HepG2 (cell line): ENCODE results near the gene NIPSNAP3A. TPM values are rescaled to one million over a fixed set of nuclear protein-coding genes. Genes with fewer than 3 reads are reported as not detected.

Experiments used
- EEA1 ChIP-seq: sonication (generic); formaldehyde crosslinking; IDR thresholded peaks from 2 replicates; pipeline ENCODE4 v1.5.1; 2020; ENCODE audit warnings: mild to moderate bottlenecking, missing genetic modification reagents, borderline replicate concordance
- JUN ChIP-seq: sonication (generic); formaldehyde crosslinking; IDR thresholded peaks from 2 replicates; pipeline ENCODE4 v1.4.0; 2020; ENCODE audit warnings: mild to moderate bottlenecking, missing genetic modification reagents
- MED8 ChIP-seq: sonication (generic); formaldehyde crosslinking; IDR thresholded peaks from 2 replicates; pipeline ENCODE4 v1.8.1; 2023; ENCODE audit warnings: mild to moderate bottlenecking, missing genetic modification reagents; ENCODE audit not compliant: insufficient replicate concordance
- NFE2 ChIP-seq: sonication (generic); formaldehyde crosslinking; IDR thresholded peaks from 2 replicates; pipeline ENCODE4 v1.4.0; 2020; ENCODE audit warnings: missing genetic modification reagents
- RARG ChIP-seq: sonication (generic); formaldehyde crosslinking; IDR thresholded peaks from 2 replicates; pipeline ENCODE4 v1.4.0; 2020; ENCODE audit warnings: low read depth, mild to moderate bottlenecking, missing genetic modification reagents
- TGIF2 ChIP-seq: IDR thresholded peaks from 2 replicates; pipeline ENCODE4 v1.6.1; 2016; ENCODE audit warnings: control low read depth, missing compliant biosample characterization
- ZNF224 ChIP-seq: sonication (generic); formaldehyde crosslinking; IDR thresholded peaks from 2 replicates; pipeline ENCODE4 v1.5.0; 2020; ENCODE audit warnings: mild to moderate bottlenecking, missing genetic modification reagents
- ZNF451 ChIP-seq: sonication (generic); formaldehyde crosslinking; IDR thresholded peaks from 2 replicates; pipeline ENCODE4 v1.5.0; 2020; ENCODE audit warnings: mild to moderate bottlenecking, missing genetic modification reagents
- ZNF468 ChIP-seq: sonication (generic); formaldehyde crosslinking; IDR thresholded peaks from 2 replicates; pipeline ENCODE4 v1.8.0; 2022; ENCODE audit warnings: mild to moderate bottlenecking, moderate library complexity, missing genetic modification reagents
- ZNF768 ChIP-seq: sonication (generic); formaldehyde crosslinking; IDR thresholded peaks from 2 replicates; pipeline ENCODE4 v1.4.0; 2020; ENCODE audit warnings: missing genetic modification reagents
- ZSCAN12 ChIP-seq: sonication (generic); formaldehyde crosslinking; IDR thresholded peaks from 2 replicates; pipeline ENCODE4 v1.9.0; 2021; ENCODE audit warnings: mild to moderate bottlenecking, missing genetic modification reagents
- polyA plus RNA-seq, 8 experiments: library from polyadenylated mRNA; depleted of rRNA in 3 of 8; stranded (reverse) in 7 of 8; unstranded in 1 of 8; fragments of >200 nt; fragmentation: Illumina TruSeq in 4 of 8; extraction: Trizol in 4 of 8; gene quantifications; 2 replicates each; pipeline versions ENCODE4 v1.2.1 to v1.2.3, GENCODE V29; 2011 to 2016; ENCODE audit warnings: low read depth in 4 of 8, missing spikeins in 1 of 8, mixed read lengths in 1 of 8; ENCODE audit not compliant: insufficient read depth in 1 of 8
- total RNA-seq, 5 experiments: library from RNA; depleted of rRNA; stranded (reverse); fragments of >200 nt; fragmentation: Illumina TruSeq; extraction: Trizol; gene quantifications; 2 replicates each; pipeline ENCODE4 v1.2.3, GENCODE V29; 2016; ENCODE audit warnings: low read depth in 1 of 5
- TF ChIP-seq, protein P1 (sequence below), 2 experiments: fragments of 450-650 bp in 1 of 2; sonication (generic) in 1 of 2; formaldehyde crosslinking in 1 of 2; IDR thresholded peaks; 2 replicates each; pipeline versions ENCODE4 v1.6.1 to v1.8.0; 2016 to 2022; ENCODE audit warnings: antibody characterized with exemption in 1 of 2, mild to moderate bottlenecking in 1 of 2, missing genetic modification reagents in 1 of 2
- TF ChIP-seq, protein P2 (sequence below): sonication (generic); formaldehyde crosslinking; IDR thresholded peaks from 2 replicates; pipeline ENCODE4 v1.4.0; 2020; ENCODE audit warnings: low read depth, mild to moderate bottlenecking, missing genetic modification reagents
- TF ChIP-seq, protein P3 (sequence below): sonication (generic); formaldehyde crosslinking; IDR thresholded peaks from 2 replicates; pipeline ENCODE4 v1.5.1; 2020; ENCODE audit warnings: missing genetic modification reagents, mild to moderate bottlenecking, borderline replicate concordance

Gene NIPSNAP3A
- total and polyA plus RNA-seq, 2 of the 13 experiments (the other 11 are each of a cell fraction or from before 2014, with no cell fraction given), result 13.7 to 14.6 TPM

DNA sequence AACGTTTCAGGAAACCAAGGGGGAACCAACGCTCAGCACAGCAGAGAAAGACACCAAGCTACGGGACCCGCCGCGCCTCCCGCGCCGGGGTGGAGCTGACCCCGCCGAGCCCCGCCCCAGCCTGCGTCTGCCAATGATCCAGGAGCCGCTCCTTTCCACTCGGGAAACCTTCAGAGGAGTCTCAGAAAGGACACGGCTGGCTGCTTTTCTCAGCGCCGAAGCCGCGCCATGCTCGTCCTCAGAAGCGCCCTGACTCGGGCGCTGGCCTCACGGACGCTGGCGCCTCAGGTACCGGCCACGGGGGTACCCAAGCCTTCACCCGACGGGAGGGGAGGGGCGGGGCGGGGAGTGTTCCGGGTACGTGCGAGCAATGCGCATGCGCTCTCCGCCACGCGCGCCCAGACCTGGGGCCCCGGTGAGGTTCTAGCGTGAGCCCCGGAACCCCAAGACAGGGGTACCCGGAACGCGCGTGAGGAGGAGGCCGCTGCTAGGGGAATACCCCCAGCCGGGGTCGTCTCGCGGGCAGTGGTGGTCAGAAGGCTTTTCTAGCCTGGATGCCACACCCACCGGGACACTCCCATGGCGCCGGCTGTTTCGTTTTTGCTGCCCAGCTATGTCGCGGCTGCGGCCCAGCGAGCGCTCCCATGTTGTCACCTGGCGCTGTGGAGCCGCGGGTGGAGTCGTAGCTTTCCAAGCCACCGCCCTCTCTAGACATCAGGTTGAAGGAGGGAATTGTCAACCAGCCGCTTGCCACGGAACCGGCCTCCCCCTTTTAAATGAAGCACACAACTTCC is at the start of gene NIPSNAP3A (continued):
- TF ChIP-seq, protein P1, sequence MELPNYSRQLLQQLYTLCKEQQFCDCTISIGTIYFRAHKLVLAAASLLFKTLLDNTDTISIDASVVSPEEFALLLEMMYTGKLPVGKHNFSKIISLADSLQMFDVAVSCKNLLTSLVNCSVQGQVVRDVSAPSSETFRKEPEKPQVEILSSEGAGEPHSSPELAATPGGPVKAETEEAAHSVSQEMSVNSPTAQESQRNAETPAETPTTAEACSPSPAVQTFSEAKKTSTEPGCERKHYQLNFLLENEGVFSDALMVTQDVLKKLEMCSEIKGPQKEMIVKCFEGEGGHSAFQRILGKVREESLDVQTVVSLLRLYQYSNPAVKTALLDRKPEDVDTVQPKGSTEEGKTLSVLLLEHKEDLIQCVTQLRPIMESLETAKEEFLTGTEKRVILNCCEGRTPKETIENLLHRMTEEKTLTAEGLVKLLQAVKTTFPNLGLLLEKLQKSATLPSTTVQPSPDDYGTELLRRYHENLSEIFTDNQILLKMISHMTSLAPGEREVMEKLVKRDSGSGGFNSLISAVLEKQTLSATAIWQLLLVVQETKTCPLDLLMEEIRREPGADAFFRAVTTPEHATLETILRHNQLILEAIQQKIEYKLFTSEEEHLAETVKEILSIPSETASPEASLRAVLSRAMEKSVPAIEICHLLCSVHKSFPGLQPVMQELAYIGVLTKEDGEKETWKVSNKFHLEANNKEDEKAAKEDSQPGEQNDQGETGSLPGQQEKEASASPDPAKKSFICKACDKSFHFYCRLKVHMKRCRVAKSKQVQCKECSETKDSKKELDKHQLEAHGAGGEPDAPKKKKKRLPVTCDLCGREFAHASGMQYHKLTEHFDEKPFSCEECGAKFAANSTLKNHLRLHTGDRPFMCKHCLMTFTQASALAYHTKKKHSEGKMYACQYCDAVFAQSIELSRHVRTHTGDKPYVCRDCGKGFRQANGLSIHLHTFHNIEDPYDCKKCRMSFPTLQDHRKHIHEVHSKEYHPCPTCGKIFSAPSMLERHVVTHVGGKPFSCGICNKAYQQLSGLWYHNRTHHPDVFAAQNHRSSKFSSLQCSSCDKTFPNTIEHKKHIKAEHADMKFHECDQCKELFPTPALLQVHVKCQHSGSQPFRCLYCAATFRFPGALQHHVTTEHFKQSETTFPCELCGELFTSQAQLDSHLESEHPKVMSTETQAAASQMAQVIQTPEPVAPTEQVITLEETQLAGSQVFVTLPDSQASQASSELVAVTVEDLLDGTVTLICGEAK (IDR thresholded peaks at IDR 0.05), result no peak
- TF ChIP-seq, protein P1 (CRISPR knock-in tag; IDR thresholded peaks at IDR 0.05), result no peak; the same call in 1 of the 2 replicates
- TF ChIP-seq ZNF224 (CRISPR knock-in tag) (no peak), TGIF2 (peak; percentile 63; the same call in 1 of the 2 replicates), EEA1 (no peak), ZNF768 (CRISPR knock-in tag) (no peak; the same call in 1 of the 2 replicates), NFE2 (CRISPR knock-in tag) (no peak), JUN (0 out of 2 replicates have a peak, but pooled peaks have one; percentile 38), RARG (CRISPR knock-in tag) (no peak), MED8 (no peak), ZNF451 (CRISPR knock-in tag) (no peak), ZNF468 (CRISPR knock-in tag) (no peak), ZSCAN12 (CRISPR knock-in tag) (no peak)
- TF ChIP-seq, protein P2, sequence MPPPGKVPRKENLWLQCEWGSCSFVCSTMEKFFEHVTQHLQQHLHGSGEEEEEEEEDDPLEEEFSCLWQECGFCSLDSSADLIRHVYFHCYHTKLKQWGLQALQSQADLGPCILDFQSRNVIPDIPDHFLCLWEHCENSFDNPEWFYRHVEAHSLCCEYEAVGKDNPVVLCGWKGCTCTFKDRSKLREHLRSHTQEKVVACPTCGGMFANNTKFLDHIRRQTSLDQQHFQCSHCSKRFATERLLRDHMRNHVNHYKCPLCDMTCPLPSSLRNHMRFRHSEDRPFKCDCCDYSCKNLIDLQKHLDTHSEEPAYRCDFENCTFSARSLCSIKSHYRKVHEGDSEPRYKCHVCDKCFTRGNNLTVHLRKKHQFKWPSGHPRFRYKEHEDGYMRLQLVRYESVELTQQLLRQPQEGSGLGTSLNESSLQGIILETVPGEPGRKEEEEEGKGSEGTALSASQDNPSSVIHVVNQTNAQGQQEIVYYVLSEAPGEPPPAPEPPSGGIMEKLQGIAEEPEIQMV (CRISPR knock-in tag), result peak; percentile 22; the same call in 1 of the 2 replicates
- TF ChIP-seq, protein P3, sequence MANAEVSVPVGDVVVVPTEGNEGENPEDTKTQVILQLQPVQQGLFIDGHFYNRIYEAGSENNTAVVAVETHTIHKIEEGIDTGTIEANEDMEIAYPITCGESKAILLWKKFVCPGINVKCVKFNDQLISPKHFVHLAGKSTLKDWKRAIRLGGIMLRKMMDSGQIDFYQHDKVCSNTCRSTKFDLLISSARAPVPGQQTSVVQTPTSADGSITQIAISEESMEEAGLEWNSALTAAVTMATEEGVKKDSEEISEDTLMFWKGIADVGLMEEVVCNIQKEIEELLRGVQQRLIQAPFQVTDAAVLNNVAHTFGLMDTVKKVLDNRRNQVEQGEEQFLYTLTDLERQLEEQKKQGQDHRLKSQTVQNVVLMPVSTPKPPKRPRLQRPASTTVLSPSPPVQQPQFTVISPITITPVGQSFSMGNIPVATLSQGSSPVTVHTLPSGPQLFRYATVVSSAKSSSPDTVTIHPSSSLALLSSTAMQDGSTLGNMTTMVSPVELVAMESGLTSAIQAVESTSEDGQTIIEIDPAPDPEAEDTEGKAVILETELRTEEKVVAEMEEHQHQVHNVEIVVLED (CRISPR knock-in tag), result peak; percentile 72; the same call in 1 of the 2 replicates
